K562 (cell line): Measurements from ENCODE around the gene TUBB2A. TPM values are rescaled to one million over a fixed set of nuclear protein-coding genes. Genes with fewer than 3 reads are reported as not detected.

ENCODE experiments used
- ETV6 ChIP-seq, 3 experiments: fragments of 150-350 bp in 1 of 3; sonication (generic) in 1 of 3; formaldehyde crosslinking in 1 of 3; IDR thresholded peaks; 2 replicates each; pipeline versions ENCODE4 v1.6.1 to v1.8.0; 2014 to 2022; ENCODE audit warnings: borderline replicate concordance in 2 of 3, low read depth in 2 of 3, antibody characterized with exemption in 1 of 3, low read length in 1 of 3, mild to moderate bottlenecking in 1 of 3, missing genetic modification reagents in 1 of 3
- FOSL1 ChIP-seq: fragments of 200-800 bp; sonication (Bioruptor generic); conservative IDR thresholded peaks from 2 replicates; pipeline ENCODE4 v1.6.1; 2016; ENCODE audit warnings: missing genetic modification characterization, missing compliant biosample characterization
- FUS ChIP-seq: fragments of 200-400 bp; formaldehyde crosslinking; optimal IDR thresholded peaks from 2 replicates; pipeline ENCODE3; 2017; ENCODE audit warnings: low read depth, low read length
- HNRNPLL ChIP-seq: fragments of 200-400 bp; formaldehyde crosslinking; IDR thresholded peaks from 2 replicates; pipeline ENCODE4 v1.6.1; 2017; ENCODE audit warnings: low read length, low read depth, mild to moderate bottlenecking; ENCODE audit not compliant: poor library complexity, severe bottlenecking
- ILF3 ChIP-seq: fragments of 450-650 bp; IDR thresholded peaks from 2 replicates; pipeline ENCODE4 v1.6.1; 2018; ENCODE audit warnings: antibody characterized with exemption, mild to moderate bottlenecking, moderate library complexity, borderline replicate concordance
- KLF1 ChIP-seq: fragments of 450-650 bp; IDR thresholded peaks from 2 replicates; pipeline ENCODE4 v1.6.1; 2016; ENCODE audit warnings: missing genetic modification characterization, missing compliant biosample characterization
- PPARD ChIP-seq: fragments of 250-450 bp; sonication (Bioruptor Pico); IDR thresholded peaks from 2 replicates; pipeline ENCODE4 v1.8.0; 2022; ENCODE audit warnings: inconsistent platforms, mild to moderate bottlenecking, moderate library complexity
- RBM17 ChIP-seq: fragments of 200-400 bp; formaldehyde crosslinking; IDR thresholded peaks from 2 replicates; pipeline ENCODE4 v1.6.1; 2017; ENCODE audit warnings: low read depth, mild to moderate bottlenecking, low read length, borderline replicate concordance
- SOX6 ChIP-seq: fragments of 450-650 bp; IDR thresholded peaks from 2 replicates; pipeline ENCODE4 v1.6.1; 2014; ENCODE audit warnings: mild to moderate bottlenecking
- XRCC4 ChIP-seq: IDR thresholded peaks from one replicate; pipeline ENCODE4 v1.6.1; 2011; ENCODE audit not compliant: insufficient read depth, insufficient read length; ENCODE audit errors: extremely low read depth
- ZNF217 ChIP-seq: sonication (generic); formaldehyde crosslinking; IDR thresholded peaks from 2 replicates; pipeline ENCODE4 v1.8.0; 2022; ENCODE audit warnings: mild to moderate bottlenecking, missing genetic modification reagents
- ZNF584 ChIP-seq: fragments of 200-800 bp; sonication (Bioruptor generic); IDR thresholded peaks from 2 replicates; pipeline ENCODE4 v1.6.1; 2016; ENCODE audit warnings: low read depth, mild to moderate bottlenecking, missing genetic modification characterization, missing compliant biosample characterization
- ZNF764 ChIP-seq: fragments of 250-450 bp; sonication (Bioruptor Pico); IDR thresholded peaks from 2 replicates; pipeline ENCODE4 v1.4.0; 2020; ENCODE audit warnings: low read depth, mild to moderate bottlenecking, moderate library complexity
- polyA plus RNA-seq, 8 experiments: library from polyadenylated mRNA; depleted of rRNA in 4 of 8; stranded (reverse) in 5 of 8; unstranded in 3 of 8; fragments of >200 nt; fragmentation: Nextera tagmentation in 2 of 8; fragmentation: Illumina TruSeq in 1 of 8; extraction: Ambion mirVana in 2 of 8; extraction: Trizol in 1 of 8; gene quantifications; 2 replicates each; pipeline versions ENCODE4 v1.2.1 to v1.2.3, GENCODE V29; 2011 to 2014; ENCODE audit warnings: inconsistent platforms in 1 of 8, missing spikeins in 1 of 8
- total RNA-seq, 7 experiments: library from RNA; depleted of rRNA in 6 of 7; stranded (reverse); fragments of >200 nt in 6 of 7; fragmentation: Illumina TruSeq in 2 of 7; extraction: Trizol in 2 of 7; gene quantifications; 2 replicates each; pipeline versions ENCODE4 v1.2.1 to v1.2.3, GENCODE V29; 2011 to 2021; ENCODE audit warnings: low replicate concordance in 1 of 7
- TF ChIP-seq, protein P1 (sequence below), 2 experiments: fragments of 450-650 bp in 1 of 2; sonication (generic) in 1 of 2; formaldehyde crosslinking in 1 of 2; IDR thresholded peaks; 2 replicates each; pipeline versions ENCODE4 v1.7.1 to v1.9.0; 2016 to 2022; ENCODE audit warnings: inconsistent platforms in 1 of 2, mild to moderate bottlenecking in 1 of 2, missing genetic modification reagents in 1 of 2
- TF ChIP-seq, protein P2 (sequence below): fragments of 450-650 bp; formaldehyde crosslinking; IDR thresholded peaks from 2 replicates; pipeline ENCODE4 v1.4.0; 2020; ENCODE audit warnings: mild to moderate bottlenecking, moderate library complexity
- TF ChIP-seq, protein P3 (sequence below): sonication (generic); formaldehyde crosslinking; IDR thresholded peaks from 2 replicates; pipeline ENCODE4 v1.8.0; 2022; ENCODE audit warnings: missing genetic modification reagents, mild to moderate bottlenecking, borderline replicate concordance

TUBB2A gene
- total and polyA plus RNA-seq, 9 of the 15 experiments (the other 6 are each of a cell fraction or from before 2014, with no cell fraction given) = 3.6 to 92.1 (median 45.6) TPM

DNA sequence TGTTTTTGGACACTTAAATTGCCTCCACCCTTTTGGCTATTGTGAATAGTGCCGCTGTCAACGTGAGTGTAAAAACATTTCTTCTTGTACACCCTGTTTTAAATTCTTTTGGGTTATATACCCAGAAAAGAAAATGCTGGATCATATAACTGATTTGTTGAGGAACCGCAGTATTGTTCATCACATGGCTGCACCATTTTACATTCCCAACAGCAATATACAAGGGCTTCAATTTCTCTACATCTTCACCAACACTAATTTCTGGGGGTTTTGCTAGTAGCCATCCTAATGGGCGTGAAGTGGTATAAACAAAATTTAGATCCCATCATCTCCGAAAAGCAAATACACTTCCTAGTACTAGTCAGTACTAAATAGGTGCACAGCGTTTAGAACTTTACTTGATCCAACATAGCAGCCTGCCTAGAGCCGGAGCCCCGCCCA lies 39.4 kb downstream of the TUBB2A start (continued):
- TF ChIP-seq, protein P1, sequence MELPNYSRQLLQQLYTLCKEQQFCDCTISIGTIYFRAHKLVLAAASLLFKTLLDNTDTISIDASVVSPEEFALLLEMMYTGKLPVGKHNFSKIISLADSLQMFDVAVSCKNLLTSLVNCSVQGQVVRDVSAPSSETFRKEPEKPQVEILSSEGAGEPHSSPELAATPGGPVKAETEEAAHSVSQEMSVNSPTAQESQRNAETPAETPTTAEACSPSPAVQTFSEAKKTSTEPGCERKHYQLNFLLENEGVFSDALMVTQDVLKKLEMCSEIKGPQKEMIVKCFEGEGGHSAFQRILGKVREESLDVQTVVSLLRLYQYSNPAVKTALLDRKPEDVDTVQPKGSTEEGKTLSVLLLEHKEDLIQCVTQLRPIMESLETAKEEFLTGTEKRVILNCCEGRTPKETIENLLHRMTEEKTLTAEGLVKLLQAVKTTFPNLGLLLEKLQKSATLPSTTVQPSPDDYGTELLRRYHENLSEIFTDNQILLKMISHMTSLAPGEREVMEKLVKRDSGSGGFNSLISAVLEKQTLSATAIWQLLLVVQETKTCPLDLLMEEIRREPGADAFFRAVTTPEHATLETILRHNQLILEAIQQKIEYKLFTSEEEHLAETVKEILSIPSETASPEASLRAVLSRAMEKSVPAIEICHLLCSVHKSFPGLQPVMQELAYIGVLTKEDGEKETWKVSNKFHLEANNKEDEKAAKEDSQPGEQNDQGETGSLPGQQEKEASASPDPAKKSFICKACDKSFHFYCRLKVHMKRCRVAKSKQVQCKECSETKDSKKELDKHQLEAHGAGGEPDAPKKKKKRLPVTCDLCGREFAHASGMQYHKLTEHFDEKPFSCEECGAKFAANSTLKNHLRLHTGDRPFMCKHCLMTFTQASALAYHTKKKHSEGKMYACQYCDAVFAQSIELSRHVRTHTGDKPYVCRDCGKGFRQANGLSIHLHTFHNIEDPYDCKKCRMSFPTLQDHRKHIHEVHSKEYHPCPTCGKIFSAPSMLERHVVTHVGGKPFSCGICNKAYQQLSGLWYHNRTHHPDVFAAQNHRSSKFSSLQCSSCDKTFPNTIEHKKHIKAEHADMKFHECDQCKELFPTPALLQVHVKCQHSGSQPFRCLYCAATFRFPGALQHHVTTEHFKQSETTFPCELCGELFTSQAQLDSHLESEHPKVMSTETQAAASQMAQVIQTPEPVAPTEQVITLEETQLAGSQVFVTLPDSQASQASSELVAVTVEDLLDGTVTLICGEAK (IDR thresholded peaks at IDR 0.05) = 0 out of 2 replicates have a peak, but pooled peaks have one; percentile 50
- TF ChIP-seq, protein P1 (CRISPR knock-in tag; IDR thresholded peaks at IDR 0.05) = no peak
- no peak for TF ChIP-seq RBM17
- no peak for TF ChIP-seq XRCC4
- TF ChIP-seq FUS = no peak
- TF ChIP-seq, protein P2, sequence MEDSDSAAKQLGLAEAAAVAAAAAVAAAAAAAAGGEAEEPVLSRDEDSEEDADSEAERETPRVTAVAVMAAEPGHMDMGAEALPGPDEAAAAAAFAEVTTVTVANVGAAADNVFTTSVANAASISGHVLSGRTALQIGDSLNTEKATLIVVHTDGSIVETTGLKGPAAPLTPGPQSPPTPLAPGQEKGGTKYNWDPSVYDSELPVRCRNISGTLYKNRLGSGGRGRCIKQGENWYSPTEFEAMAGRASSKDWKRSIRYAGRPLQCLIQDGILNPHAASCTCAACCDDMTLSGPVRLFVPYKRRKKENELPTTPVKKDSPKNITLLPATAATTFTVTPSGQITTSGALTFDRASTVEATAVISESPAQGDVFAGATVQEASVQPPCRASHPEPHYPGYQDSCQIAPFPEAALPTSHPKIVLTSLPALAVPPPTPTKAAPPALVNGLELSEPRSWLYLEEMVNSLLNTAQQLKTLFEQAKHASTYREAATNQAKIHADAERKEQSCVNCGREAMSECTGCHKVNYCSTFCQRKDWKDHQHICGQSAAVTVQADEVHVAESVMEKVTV (CRISPR knock-in tag) = no peak
- no peak for TF ChIP-seq ZNF764 (CRISPR knock-in tag)
- TF ChIP-seq ZNF584 (CRISPR knock-in tag) = no peak
- TF ChIP-seq SOX6 = no peak
- TF ChIP-seq KLF1 (tag) = no peak
- TF ChIP-seq, protein P3, sequence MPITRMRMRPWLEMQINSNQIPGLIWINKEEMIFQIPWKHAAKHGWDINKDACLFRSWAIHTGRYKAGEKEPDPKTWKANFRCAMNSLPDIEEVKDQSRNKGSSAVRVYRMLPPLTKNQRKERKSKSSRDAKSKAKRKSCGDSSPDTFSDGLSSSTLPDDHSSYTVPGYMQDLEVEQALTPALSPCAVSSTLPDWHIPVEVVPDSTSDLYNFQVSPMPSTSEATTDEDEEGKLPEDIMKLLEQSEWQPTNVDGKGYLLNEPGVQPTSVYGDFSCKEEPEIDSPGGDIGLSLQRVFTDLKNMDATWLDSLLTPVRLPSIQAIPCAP (CRISPR knock-in tag) = no peak
- TF ChIP-seq ZNF217 (CRISPR knock-in tag) = no peak
- TF ChIP-seq PPARD (CRISPR knock-in tag) = no peak
- TF ChIP-seq FOSL1 = no peak
- TF ChIP-seq ETV6 (IDR thresholded peaks at IDR 0.05; ENCODE audit: borderline replicate concordance in 1 of 2, low read depth in 2 of 2, low read length in 1 of 2) = no peak
- TF ChIP-seq ETV6 (CRISPR knock-in tag; IDR thresholded peaks at IDR 0.05; ENCODE audit: borderline replicate concordance) = 0 out of 2 replicates have a peak, but pooled peaks have one; percentile 19
- TF ChIP-seq HNRNPLL = no peak
- TF ChIP-seq ILF3 = peak; percentile 77; the same call in 1 of the 2 replicates
